Measurements from ENCODE around the gene PI4K2B.
"Not testable (repeated sequence)": the region's sequence is repeated elsewhere in the genome, so short reads cannot be mapped to it uniquely, and the experiment has no call there.

The PI4K2B gene

GRCh38 chr4:25240754-25241210 is 6.9 kb downstream of the PI4K2B start:
- in situ Hi-C loops (cut with MboI; ENCODE audit: low sequenced_read_pairs) = not testable (repeated sequence)

DNA sequence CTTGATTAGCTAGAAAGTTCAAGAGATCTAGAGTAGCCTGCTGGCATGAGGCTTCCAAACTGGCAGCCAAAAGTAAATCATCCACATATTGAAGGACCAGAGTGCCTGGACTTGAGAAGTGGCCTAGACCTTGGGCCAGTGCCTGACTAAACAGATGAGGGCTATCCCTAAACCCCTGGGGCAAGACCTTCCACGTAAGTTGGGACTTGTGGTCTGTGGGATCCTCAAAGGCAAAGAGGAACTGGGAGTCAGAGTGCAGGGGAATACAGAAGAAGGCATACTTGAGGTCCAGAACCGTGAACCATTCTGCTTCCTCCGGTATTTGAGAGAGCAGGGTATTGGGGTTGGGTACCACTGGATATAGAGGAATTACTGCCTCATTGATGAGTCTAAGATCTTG is 8.4 kb downstream of the PI4K2B start:
- in situ Hi-C loops (cut with MboI; ENCODE audit: low sequenced_read_pairs) = not testable (repeated sequence)

GRCh38 chr4:25245181-25245580 is 11.3 kb downstream of the PI4K2B start:
- in situ Hi-C loops (cut with MboI; ENCODE audit: low sequenced_read_pairs) = no loop called here

DNA sequence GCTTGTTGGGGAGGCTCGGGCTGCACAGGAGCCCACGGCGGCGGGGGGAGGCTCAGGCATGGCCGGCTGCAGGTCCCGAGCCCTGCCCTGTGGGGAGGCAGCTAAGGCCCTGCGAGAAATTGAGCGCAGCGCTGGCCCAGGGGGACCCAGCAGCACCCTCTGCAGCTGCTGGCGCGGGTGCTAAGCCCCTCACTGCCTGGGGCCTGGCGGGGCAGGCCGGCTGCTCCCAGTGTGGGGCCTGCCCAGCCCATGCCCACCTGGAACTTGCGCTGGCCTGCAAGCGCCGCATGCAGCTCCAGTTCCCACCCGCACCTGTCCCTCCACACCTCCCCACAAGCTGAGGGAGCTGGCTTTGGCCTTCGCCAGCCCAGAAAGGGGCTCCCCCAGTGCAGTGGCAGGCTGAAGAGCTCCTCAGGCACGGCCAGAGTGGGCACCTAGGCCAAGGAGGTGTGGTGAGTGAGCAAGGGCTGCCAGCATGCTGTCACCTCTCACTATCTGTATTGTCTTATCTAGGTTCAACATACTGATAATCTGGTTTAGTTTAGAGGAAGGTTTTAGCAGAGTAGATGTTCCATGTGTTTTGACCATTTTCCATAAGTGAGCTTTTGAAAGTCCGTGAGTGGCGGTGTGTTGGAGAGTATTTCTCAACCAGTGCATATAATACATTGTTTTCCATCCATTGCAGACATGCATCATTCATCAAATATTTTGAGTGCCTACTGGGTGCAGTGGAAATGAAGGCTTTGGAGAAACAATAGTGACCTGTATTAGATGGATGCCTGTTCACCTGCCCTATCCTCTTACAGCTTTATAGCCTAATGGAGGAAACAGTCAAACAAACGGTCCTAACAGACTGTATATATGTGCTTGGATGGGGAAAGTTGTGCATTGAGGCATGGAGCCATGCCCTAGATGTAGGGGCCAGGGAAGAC is 13.1 kb downstream of the PI4K2B start:
- in situ Hi-C loops (cut with MboI; ENCODE audit: low sequenced_read_pairs) = no loop called here

DNA sequence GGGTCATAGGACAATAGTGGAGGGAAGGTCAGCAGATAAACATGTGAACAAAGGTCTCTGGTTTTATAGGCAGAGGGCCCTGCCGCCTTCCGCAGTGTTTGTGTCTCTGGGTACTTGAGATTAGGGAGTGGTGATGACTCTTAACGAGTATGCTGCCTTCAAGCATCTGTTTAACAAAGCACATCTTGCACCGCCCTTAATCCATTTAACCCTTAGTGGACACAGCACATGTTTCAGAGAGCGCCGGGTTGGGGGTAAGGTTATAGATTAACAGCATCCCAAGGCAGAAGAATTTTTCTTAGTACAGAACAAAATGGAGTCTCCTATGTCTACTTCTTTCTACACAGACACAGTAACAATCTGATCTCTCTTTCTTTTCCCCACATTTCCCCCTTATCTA is 15.0 kb downstream of the PI4K2B start:
- in situ Hi-C loops (cut with MboI; ENCODE audit: low sequenced_read_pairs) = not testable (repeated sequence)

DNA sequence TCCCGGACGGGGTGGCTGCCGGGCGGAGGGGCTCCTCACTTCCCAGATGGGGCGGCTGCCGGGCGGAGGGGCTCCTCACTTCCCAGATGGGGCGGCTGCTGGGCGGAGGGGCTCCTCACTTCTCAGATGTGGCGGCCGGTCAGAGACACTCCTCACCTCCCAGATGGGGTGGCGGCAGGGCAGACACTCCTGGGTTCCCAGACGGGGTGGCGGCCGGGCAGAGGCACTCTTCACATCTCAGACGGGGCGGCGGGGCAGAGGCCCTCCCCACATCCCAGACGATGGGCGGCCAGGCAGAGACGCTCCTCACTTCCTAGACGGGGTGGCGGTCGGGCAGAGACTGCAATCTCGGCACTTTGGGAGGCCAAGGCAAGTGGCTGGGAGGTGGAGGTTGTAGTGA is 15.7 kb downstream of the PI4K2B start:
- in situ Hi-C loops (cut with MboI; ENCODE audit: low sequenced_read_pairs) = not testable (repeated sequence)

- in situ Hi-C loops (cut with MboI; ENCODE audit: low sequenced_read_pairs) = no loop called here
Observed at GRCh38 chr4:25252230-25253070, 18.6 kb downstream of the PI4K2B start.

- in situ Hi-C loops (cut with MboI; ENCODE audit: low sequenced_read_pairs) = no loop called here
Observed at GRCh38 chr4:25253071-25253445, 19.2 kb downstream of the PI4K2B start.

DNA sequence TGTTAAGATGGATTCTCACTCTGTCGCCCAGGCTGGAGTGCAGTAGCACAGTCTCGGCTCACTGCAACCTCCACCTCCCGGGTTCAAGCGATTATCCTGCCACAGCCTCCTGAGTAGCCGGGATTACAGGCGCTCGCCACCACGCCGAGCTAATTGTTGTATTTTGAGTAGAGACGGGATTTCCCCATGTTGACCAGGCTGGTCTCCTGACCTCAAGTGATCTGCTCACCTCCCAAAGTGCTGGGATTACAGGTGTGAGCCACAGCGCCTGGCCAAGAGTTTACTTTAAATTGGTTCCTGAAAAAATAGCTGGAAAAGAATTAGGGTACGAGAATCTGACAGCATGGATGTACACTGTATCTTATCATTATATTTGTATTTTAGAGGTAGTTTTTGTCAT is 20.0 kb downstream of the PI4K2B start:
- in situ Hi-C loops (cut with MboI; ENCODE audit: low sequenced_read_pairs) = not testable (repeated sequence)

GRCh38 chr4:25258980-25259578 is 25.2 kb downstream of the PI4K2B start:
- in situ Hi-C loops (cut with MboI; ENCODE audit: low sequenced_read_pairs) = no loop called here

DNA sequence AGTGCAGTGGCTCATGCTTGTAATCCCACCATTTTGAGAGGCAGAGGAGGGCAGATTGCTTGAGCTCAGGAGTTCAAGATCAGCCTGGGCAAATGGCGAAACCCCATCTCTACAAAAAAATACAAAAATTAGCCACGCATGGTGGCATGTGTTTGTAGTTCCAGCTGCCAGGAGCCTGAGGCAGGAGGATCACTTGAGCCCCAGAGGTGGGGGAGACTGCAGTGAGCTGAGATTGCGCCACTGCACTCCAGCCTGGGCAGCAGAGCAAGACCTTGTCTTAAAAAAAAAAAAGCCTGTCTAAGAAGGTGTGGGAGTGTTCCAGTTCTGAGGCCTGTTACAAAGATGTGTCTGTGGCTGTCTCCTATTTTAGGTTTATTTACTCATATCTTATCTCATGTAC is 38.0 kb downstream of the PI4K2B start:
- in situ Hi-C loops (cut with MboI; ENCODE audit: low sequenced_read_pairs) = no loop called here

DNA sequence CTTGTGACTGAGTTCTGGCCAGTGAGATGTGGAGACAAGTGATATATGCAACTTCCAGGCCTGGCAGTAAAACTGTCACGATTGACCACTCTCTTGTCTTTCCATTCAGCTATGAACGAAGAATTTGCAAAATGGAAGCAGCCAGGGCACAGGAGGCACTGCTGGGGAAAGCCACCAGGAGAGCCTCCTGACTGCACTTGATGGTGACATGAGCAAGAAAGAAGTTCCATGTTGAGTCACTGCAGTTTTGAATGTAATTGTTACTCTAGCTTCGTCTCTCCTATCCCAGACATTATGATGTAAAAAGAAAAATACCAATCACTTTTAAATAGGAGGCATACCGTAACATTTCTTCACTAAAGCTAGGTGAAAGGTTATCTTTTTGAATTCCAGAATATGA is 46.4 kb downstream of the PI4K2B start:
- in situ Hi-C loops (cut with MboI; ENCODE audit: low sequenced_read_pairs) = no loop called here

DNA sequence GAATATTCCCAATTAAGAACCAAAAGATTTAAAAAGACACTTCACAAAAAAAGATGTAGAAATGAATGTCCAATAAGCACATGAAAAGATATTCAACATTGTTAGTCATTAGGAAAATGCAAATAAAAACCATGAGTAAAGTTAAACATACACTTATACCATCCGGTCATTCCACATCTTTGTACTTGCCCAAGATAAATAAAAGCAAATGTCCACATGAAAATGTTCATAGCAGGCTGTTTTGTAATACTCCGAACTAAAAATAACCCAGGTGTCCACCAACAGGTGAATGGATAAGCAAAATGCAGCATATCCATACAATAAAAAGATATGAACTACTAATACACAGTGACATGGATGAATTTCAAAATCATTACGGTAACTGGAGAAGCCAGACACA is 50.1 kb downstream of the PI4K2B start:
- in situ Hi-C loops (cut with MboI; ENCODE audit: low sequenced_read_pairs) = no loop called here

DNA sequence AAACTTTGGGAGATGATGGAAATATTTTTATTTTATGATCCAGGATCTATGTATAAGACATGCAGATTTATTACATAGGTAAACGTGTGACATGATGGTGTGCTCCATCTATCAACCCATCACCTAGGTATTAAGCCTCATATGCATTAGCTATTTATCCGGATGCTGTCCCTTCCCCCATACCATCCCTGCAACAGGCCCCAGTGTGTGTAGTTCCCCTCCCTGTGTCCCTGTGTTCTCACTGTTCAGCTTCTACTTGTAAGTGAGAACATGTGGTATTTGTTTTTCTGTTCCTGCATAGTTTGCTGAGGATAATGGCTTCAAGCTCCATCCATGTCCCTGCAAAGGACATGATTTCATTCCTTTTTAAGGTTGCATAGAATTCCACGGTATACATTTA is 50.6 kb downstream of the PI4K2B start:
- in situ Hi-C loops (cut with MboI; ENCODE audit: low sequenced_read_pairs) = no loop called here

DNA sequence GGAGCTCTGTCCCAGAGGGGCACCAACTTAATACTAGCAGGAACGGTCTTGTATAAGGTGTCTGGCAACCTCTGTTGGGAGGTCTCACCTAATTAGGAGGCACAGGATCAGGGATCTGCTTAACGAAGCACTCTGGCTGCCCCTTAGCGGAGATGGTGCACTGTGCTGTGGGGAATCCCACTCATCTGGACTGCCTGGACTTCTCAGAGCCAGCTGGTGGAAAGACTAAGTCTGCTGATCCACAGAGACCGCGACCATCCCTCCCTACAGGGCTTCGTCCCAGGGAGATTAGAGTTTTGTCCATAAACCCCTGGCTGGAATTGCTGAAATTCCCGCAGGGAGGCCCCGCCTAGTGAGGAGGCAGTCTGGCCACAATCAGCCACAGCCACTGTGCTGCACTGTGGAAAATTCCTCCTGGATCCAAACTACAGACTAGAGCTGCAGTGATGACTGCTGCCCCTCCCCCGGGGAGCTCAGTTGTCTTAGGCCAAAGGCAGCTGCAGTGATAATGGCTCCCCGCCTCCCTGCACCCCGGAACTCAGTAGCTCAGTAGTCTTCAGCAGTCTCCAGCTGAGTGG is 56.7 kb downstream of the PI4K2B start:
- in situ Hi-C loops (cut with MboI; ENCODE audit: low sequenced_read_pairs) = no loop called here

GRCh38 chr4:25291158-25291733 is 57.4 kb downstream of the PI4K2B start:
- in situ Hi-C loops (cut with MboI; ENCODE audit: low sequenced_read_pairs) = no loop called here

DNA sequence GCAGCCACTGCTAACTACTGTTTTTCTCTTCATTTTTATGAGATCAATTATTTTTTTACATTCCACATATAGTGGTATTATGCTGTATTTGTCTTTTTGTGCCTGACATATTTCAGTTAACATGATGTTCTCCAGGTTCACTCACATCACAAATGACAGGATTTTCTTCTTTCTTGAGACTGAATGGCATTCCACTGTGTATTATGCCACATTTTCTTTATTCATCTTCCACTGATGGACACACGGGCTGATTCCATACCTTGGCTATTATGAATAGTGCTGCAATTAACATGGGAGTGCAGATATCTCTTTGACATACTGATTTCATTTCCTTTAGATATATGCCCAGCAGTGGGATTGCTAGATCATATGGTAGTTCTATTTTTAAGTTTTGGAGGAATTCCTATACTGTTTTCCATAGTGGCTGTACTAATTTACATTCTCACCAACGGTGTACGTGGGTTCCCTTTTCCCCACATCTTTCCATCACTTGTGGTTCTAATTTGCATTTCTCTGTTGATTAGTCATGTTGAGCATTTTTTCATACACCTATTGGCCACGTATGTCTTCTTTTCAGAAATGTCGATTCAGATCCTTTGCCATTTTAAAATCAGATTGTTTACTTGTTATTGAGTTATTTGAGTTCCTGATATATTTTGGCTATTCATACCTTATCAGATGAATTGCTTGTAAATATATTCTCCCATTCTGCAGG is 63.9 kb downstream of the PI4K2B start:
- in situ Hi-C loops (cut with MboI; ENCODE audit: low sequenced_read_pairs) = no loop called here

DNA sequence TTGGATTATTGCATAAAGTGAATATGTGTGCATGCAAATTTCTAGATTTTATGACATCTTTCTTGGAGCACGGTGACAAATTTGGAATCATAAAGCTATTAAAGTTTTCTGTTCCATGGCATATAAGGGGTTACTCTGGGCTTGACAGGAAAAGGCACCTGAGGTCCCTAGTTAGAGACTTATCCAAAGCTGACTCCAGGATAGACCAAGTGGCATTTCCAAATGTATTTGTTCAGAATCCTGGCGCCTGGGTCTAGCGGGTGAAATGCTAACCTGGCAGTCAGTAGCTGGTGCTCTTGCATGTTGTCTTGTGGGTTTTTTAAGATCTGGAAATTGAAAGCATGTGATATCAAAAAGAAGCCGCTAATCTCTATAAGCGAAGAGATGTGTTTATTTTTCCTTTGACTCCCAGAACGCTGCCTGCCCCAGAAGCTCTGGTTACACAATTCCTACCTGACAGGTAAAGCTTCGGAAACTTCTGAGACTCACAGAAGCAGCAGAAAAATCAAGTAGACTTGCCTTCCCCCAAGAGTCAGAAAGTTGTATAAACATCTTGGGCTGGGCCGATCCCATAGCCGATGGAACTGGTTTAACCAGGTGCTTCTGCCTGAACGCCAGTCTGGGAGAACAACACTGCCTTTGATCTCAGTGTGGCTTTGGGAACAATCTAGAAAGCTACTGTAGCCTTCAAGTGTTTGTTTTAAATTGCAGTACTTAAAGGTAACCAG is 65.8 kb downstream of the PI4K2B start:
- in situ Hi-C loops (cut with MboI; ENCODE audit: low sequenced_read_pairs) = no loop called here

- in situ Hi-C loops (cut with MboI; ENCODE audit: low sequenced_read_pairs) = no loop called here
Observed at GRCh38 chr4:25301471-25301870, 67.6 kb downstream of the PI4K2B start.

Measured in hTERT RPE-1 (cell line).